Epidermal melanocyte (primary cell): Measurements from ENCODE around the gene CLIP4.
A peak's percentile ranks its signal among the peaks of the same experiment; 100 is the strongest.

Source experiments
- DNase-seq: peaks from one replicate; pipeline ENCODE4 v3.0.0; 2011; ENCODE audit warnings: low spot score; ENCODE audit not compliant: insufficient read length

Gene CLIP4

GRCh38 chr2:29220506-29221270 lies 105.5 kb downstream of the CLIP4 start:
- DNase-seq: no peak

GRCh38 chr2:29222381-29223179 lies 107.4 kb downstream of the CLIP4 start:
- no peak for DNase-seq

- DNase-seq: no peak
Measured at GRCh38 chr2:29223257-29223656, 108.0 kb downstream of the CLIP4 start.

GRCh38 chr2:29223851-29224692 lies 108.9 kb downstream of the CLIP4 start:
- peak; percentile 81 for DNase-seq

GRCh38 chr2:29224693-29225551 lies 109.7 kb downstream of the CLIP4 start:
- DNase-seq: no peak

- DNase-seq: no peak
Measured at GRCh38 chr2:29225814-29226213, 110.6 kb downstream of the CLIP4 start.

- DNase-seq: no peak
Measured at GRCh38 chr2:29226375-29226774, 111.2 kb downstream of the CLIP4 start.

GRCh38 chr2:29226808-29227207 lies 111.6 kb downstream of the CLIP4 start:
- DNase-seq: no peak

GRCh38 chr2:29227935-29228675 lies 112.9 kb downstream of the CLIP4 start:
- no peak for DNase-seq

- no peak for DNase-seq
Measured at GRCh38 chr2:29228947-29229346, 113.7 kb downstream of the CLIP4 start.

GRCh38 chr2:29229640-29230039 lies 114.4 kb downstream of the CLIP4 start:
- no peak for DNase-seq

- DNase-seq: no peak
Measured at GRCh38 chr2:29232041-29232440, 116.8 kb downstream of the CLIP4 start.

- no peak for DNase-seq
Measured at GRCh38 chr2:29233428-29233827, 118.2 kb downstream of the CLIP4 start.

- no peak for DNase-seq
Measured at GRCh38 chr2:29235411-29235810, 120.2 kb downstream of the CLIP4 start.

GRCh38 chr2:29236074-29236473 lies 120.9 kb downstream of the CLIP4 start:
- DNase-seq: no peak

GRCh38 chr2:29238497-29238896 lies 123.3 kb downstream of the CLIP4 start:
- DNase-seq: peak; percentile 71
